GM13977 (cell line): ENCODE results near the gene FAM171A1.
"Not testable (repeated sequence)": the region's sequence is repeated elsewhere in the genome, so short reads cannot be mapped to it uniquely, and the experiment has no call there.

Experiments used
- DNase-seq: peaks from one replicate; pipeline ENCODE4 v3.0.0; 2012; ENCODE audit warnings: low spot score
- CTCF ChIP-seq: IDR thresholded peaks from 2 replicates; pipeline ENCODE4 v1.5.1; 2012; ENCODE audit warnings: mild to moderate bottlenecking, control low read depth; ENCODE audit not compliant: insufficient read depth; ENCODE audit errors: extremely low read depth, missing control alignments
- in situ Hi-C: fragments of 300-500 bp; cut with MboI; formaldehyde crosslinking; loops from one replicate; pipeline ENCODE4 v1.12.0; 2022; ENCODE audit warnings: low sequenced_read_pairs, low pct_unique_long_range_greater_than_20kb, mixed read lengths, inconsistent platforms; ENCODE audit not compliant: unreplicated experiment

The FAM171A1 gene

GRCh38 chr10:15405319-15405718 lies 34.2 kb upstream of the FAM171A1 start:
- no peak for TF ChIP-seq CTCF
- DNase-seq, result no peak
- in situ Hi-C loops, result no loop called here

GRCh38 chr10:15401382-15401781 lies 30.3 kb upstream of the FAM171A1 start:
- no peak for DNase-seq
- in situ Hi-C loops, result no loop called here
- TF ChIP-seq CTCF, result no peak

GRCh38 chr10:15400461-15400860 lies 29.4 kb upstream of the FAM171A1 start:
- in situ Hi-C loops, DNase-seq: not testable (repeated sequence)

- in situ Hi-C loops, result no loop called here
- DNase-seq, result no peak
- TF ChIP-seq CTCF, result no peak
These were observed 28.1 kb upstream of the FAM171A1 start for GRCh38 chr10:15399060-15399661.

GRCh38 chr10:15395935-15396334 lies 24.8 kb upstream of the FAM171A1 start:
- in situ Hi-C loops, result no loop called here
- TF ChIP-seq CTCF, result no peak
- no peak for DNase-seq

GRCh38 chr10:15393139-15393825 lies 22.2 kb upstream of the FAM171A1 start:
- no peak for DNase-seq
- TF ChIP-seq CTCF, result no peak
- in situ Hi-C loops, result no loop called here

GRCh38 chr10:15391491-15391890 lies 20.4 kb upstream of the FAM171A1 start:
- TF ChIP-seq CTCF, result no peak
- in situ Hi-C loops, result no loop called here
- no peak for DNase-seq

- in situ Hi-C loops, DNase-seq: not testable (repeated sequence)
These were observed 17.1 kb upstream of the FAM171A1 start for GRCh38 chr10:15388172-15388571.
